ENCODE data around the gene AKT3. TPM values are rescaled to one million over a fixed set of nuclear protein-coding genes. Genes with fewer than 3 reads are reported as not detected.

AKT3 gene
- total and polyA plus RNA-seq, 2 experiments from 2014 or later: 4.5 to 18.5 TPM

DNA sequence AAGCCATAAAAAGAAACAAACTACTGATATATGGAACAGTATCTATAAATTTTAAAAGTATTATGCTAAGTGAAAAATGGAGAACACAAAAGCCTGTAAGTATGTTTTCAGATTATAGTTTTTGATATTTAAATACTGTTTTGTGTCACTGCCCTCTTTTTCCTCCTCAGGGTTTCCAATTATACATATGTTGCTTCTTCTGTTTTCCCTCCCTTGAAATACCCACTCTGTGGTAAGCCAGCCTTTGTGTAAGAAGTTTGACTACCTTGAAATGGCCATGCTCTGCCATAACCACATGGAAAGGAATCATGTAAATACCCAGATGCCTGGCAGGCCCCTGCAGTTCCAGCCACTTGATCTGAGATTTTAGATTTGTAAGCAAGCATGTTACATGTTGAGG lies 248.3 kb downstream of the AKT3 start:
- H3K9me3 Mint-ChIP-seq: peaks cover 6% of the 10 kb centered on the region; the same call in 2 of the 3 replicates
- H3K27ac Mint-ChIP-seq: no peak overlapping the region
- ATAC-seq (no peak), DNase-seq (ENCODE audit: low spot score) (no peak)
- peaks cover 3% of the 10 kb centered on the region; the same call in 1 of the 3 replicates for H3K4me1 Mint-ChIP-seq
- TF ChIP-seq JUNB (IDR thresholded peaks at IDR 0.05; ENCODE audit: unreplicated experiment) (no peak), CREB1 (CRISPR knock-in tag; IDR thresholded peaks at IDR 0.05; ENCODE audit: low read depth) (no peak), NANOG (IDR thresholded peaks at IDR 0.05; ENCODE audit: borderline replicate concordance) (no peak), ZNF331 (CRISPR knock-in tag; IDR thresholded peaks at IDR 0.05; ENCODE audit: low read depth) (no peak), ZNF114 (CRISPR knock-in tag; IDR thresholded peaks at IDR 0.05) (no peak), EZH2phosphoT487 (IDR thresholded peaks at IDR 0.05; ENCODE audit: unreplicated experiment) (no peak), POLR2AphosphoS5 (IDR thresholded peaks at IDR 0.05; ENCODE audit: low read depth) (no peak), STAT1 (IDR thresholded peaks at IDR 0.05; ENCODE audit: unreplicated experiment) (no peak)
- TF ChIP-seq, protein P1, sequence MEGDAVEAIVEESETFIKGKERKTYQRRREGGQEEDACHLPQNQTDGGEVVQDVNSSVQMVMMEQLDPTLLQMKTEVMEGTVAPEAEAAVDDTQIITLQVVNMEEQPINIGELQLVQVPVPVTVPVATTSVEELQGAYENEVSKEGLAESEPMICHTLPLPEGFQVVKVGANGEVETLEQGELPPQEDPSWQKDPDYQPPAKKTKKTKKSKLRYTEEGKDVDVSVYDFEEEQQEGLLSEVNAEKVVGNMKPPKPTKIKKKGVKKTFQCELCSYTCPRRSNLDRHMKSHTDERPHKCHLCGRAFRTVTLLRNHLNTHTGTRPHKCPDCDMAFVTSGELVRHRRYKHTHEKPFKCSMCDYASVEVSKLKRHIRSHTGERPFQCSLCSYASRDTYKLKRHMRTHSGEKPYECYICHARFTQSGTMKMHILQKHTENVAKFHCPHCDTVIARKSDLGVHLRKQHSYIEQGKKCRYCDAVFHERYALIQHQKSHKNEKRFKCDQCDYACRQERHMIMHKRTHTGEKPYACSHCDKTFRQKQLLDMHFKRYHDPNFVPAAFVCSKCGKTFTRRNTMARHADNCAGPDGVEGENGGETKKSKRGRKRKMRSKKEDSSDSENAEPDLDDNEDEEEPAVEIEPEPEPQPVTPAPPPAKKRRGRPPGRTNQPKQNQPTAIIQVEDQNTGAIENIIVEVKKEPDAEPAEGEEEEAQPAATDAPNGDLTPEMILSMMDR (conservative IDR thresholded peaks at IDR 0.05; ENCODE audit: low read depth in 2 of 2): no peak
- TF ChIP-seq, protein P2, sequence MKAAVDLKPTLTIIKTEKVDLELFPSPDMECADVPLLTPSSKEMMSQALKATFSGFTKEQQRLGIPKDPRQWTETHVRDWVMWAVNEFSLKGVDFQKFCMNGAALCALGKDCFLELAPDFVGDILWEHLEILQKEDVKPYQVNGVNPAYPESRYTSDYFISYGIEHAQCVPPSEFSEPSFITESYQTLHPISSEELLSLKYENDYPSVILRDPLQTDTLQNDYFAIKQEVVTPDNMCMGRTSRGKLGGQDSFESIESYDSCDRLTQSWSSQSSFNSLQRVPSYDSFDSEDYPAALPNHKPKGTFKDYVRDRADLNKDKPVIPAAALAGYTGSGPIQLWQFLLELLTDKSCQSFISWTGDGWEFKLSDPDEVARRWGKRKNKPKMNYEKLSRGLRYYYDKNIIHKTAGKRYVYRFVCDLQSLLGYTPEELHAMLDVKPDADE (IDR thresholded peaks at IDR 0.05): no peak
- TF ChIP-seq, protein P3, sequence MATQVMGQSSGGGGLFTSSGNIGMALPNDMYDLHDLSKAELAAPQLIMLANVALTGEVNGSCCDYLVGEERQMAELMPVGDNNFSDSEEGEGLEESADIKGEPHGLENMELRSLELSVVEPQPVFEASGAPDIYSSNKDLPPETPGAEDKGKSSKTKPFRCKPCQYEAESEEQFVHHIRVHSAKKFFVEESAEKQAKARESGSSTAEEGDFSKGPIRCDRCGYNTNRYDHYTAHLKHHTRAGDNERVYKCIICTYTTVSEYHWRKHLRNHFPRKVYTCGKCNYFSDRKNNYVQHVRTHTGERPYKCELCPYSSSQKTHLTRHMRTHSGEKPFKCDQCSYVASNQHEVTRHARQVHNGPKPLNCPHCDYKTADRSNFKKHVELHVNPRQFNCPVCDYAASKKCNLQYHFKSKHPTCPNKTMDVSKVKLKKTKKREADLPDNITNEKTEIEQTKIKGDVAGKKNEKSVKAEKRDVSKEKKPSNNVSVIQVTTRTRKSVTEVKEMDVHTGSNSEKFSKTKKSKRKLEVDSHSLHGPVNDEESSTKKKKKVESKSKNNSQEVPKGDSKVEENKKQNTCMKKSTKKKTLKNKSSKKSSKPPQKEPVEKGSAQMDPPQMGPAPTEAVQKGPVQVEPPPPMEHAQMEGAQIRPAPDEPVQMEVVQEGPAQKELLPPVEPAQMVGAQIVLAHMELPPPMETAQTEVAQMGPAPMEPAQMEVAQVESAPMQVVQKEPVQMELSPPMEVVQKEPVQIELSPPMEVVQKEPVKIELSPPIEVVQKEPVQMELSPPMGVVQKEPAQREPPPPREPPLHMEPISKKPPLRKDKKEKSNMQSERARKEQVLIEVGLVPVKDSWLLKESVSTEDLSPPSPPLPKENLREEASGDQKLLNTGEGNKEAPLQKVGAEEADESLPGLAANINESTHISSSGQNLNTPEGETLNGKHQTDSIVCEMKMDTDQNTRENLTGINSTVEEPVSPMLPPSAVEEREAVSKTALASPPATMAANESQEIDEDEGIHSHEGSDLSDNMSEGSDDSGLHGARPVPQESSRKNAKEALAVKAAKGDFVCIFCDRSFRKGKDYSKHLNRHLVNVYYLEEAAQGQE (IDR thresholded peaks at IDR 0.05; ENCODE audit: unreplicated experiment): no peak
- Histone ChIP-seq H3K4me1 (ENCODE audit: insufficient read depth) (no peaks in the 10 kb centered on the region), H3F3A (replicated peaks; ENCODE audit: low read depth) (no peaks in the 10 kb centered on the region), H2AFZ (no peak overlapping the region), H3K4me2 (no peak overlapping the region), H3K27ac (ENCODE audit: low read depth) (no peak overlapping the region), H3K79me2 (replicated peaks; ENCODE audit: insufficient read depth) (no peaks in the 10 kb centered on the region), H3K27me3 (ENCODE audit: insufficient read depth) (no peaks in the 10 kb centered on the region), H4K20me1 (replicated peaks; ENCODE audit: insufficient read depth) (no peaks in the 10 kb centered on the region), H3K9me2 (ENCODE audit: insufficient read depth) (no peaks in the 10 kb centered on the region), H3K36me3 (ENCODE audit: insufficient read depth) (no peaks in the 10 kb centered on the region), H3K4me3 (no peak overlapping the region)
- peaks cover 19% of the 10 kb centered on the region for H3K36me3 Mint-ChIP-seq (ENCODE audit: low read depth)
- H3K4me3 Mint-ChIP-seq: no peak overlapping the region
- no peaks in the 10 kb centered on the region for H3K27me3 Mint-ChIP-seq (ENCODE audit: insufficient read depth, low read depth, poor library complexity)

Data from GM23338 (cell line).